GM18517 (cell line): ENCODE results near the gene PPP1R14B.
"Not testable (repeated sequence)": the region's sequence is repeated elsewhere in the genome, so short reads cannot be mapped to it uniquely, and the experiment has no call there.

ENCODE experiments used
- ATAC-seq: cut with Tn5 transposase; IDR thresholded peaks from one replicate; pipeline ENCODE4 v1.9.1; 2021; ENCODE audit warnings: mild to moderate bottlenecking, moderate library complexity; ENCODE audit not compliant: unreplicated experiment

Gene PPP1R14B

DNA sequence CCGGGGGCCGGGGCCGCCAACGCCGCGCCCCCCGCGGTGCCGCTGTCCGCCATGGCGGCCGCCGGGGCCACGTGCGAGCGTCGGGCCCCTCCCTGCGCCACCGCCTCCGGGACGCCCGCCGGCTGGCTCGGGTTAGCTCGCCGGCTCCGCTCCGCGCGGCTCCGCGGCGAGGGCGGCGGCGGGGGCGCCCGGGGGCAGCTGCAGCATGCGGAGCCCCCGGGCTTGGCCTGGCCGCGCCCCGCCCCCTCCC lies 197 bp downstream of the PPP1R14B start:
- not testable (repeated sequence) for ATAC-seq

DNA sequence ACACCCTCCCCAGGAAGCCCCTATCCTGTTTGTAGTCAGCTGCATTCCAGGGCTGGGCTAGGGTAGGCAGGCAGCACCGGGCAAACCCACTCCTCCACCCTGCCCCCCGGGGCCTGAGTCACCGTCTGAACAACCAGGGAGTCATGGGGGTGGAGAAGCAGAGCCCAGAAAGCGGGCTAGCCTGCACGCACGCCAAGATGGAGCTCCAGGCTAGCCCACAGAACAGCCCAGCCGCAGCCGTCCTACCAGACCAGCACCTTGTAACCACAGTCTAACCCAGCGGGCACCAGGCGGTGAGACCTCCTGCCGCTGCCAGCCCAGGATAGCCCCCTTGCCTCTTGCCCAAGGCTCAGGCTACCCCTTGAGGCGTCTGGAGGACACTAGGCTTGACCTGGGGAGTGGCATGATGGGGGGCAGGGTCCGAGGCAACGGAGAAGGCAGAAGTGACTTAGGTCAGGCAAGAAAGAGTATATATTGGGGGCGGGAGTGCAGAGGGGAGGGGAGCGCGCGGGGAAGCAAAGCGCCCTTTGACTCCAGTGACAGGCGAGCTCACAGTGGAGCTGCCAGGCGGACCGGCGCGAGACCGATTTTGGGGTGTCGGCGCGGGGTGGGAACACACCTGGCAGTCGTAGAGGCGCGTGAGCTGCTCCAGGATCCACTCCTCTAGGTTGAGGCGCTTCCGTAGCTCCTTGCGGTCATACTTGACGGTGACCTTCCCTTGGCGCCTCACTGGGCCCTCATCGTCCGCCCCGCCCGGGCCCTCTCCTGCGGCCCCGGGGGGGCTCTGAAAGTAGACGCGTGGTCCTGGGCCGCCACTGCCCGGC lies 734 bp downstream of the PPP1R14B start:
- no peak for ATAC-seq

DNA sequence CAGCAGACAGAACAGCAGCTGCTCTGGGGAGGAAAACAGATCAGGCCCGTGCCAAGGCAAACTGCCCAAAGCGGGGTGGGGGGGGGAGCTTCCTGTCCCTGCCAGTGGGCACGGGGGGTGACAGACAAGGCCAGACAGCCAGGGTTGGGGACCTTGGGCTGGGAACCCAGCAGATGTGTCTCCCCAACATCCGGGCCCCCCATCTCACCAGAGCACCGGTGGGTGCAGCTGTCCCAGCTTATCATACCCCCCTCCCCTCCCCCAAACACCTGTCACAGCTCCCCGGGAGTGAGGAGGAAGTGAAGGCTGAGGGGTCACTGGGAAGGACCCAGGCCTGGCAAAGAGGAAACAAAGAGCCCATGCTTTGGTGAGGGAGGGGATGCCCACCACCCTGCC lies 1.3 kb downstream of the PPP1R14B start:
- no peak for ATAC-seq

DNA sequence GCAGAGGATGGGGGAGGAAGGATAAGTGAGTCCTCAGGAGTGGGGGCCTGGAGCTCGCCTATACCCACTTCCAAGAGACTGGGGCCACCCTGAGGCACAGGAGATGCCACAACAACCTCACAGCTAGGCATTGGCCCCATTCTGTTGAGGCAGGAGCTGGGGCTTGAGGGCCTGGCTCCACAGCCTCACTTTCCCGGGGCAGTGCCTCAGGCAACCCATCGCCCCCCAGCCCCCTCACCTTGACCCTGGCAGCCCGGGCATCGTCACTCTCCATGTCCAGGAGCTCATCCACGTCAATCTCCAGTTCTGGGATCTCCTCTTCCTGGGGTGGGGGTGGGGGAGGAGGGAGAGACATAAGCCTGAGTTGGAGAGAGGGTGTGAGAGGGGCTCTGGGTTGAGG lies 1.8 kb downstream of the PPP1R14B start:
- ATAC-seq, result no peak

DNA sequence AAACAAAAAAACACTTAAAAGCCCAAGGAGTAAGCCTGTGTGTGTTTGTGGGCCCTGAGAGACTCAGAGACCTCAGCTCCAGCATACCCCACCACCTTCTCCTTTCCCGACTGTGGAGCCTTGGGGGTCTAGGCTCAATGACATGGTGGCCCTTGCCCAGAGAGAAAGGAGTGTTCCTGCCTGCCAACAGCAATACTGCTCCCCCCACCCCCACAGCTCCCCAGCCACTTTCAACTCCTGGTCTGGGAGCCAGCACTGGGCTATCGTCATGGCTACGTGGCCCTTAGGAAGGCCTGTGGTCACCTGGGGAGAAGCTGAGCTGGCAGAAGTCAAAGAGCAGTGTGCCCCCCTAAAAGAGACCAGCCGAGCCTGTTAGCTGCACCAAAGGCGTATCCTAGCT lies 2.6 kb downstream of the PPP1R14B start:
- no peak for ATAC-seq

DNA sequence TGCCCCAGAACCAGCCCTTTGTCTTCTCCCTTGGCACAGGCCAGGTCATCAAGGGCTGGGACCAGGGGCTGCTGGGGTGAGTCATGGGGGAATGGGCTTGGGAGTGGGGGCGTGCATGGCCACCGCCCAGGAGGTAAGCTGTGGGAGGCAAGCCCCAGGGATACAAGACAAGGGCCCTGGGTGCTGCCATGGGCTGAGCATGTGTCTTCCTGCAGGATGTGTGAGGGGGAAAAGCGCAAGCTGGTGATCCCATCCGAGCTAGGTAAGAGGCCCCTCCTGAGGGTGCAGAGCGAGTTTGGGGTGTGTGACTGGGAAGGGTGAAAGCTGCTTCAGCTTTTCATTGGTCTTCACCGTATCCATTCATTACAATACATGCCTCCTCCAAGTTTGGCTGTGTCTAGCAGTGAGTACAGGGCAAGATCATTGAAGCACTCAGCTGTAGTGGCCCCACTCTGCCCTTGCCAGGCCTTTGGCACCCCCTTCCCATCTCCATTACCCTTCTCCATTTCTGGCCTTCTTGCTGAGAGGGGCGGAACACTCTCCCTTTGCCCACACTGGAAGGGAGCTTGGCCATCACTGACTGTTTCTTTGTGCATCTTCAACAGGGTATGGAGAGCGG lies 3.4 kb downstream of the PPP1R14B start:
- no peak for ATAC-seq

DNA sequence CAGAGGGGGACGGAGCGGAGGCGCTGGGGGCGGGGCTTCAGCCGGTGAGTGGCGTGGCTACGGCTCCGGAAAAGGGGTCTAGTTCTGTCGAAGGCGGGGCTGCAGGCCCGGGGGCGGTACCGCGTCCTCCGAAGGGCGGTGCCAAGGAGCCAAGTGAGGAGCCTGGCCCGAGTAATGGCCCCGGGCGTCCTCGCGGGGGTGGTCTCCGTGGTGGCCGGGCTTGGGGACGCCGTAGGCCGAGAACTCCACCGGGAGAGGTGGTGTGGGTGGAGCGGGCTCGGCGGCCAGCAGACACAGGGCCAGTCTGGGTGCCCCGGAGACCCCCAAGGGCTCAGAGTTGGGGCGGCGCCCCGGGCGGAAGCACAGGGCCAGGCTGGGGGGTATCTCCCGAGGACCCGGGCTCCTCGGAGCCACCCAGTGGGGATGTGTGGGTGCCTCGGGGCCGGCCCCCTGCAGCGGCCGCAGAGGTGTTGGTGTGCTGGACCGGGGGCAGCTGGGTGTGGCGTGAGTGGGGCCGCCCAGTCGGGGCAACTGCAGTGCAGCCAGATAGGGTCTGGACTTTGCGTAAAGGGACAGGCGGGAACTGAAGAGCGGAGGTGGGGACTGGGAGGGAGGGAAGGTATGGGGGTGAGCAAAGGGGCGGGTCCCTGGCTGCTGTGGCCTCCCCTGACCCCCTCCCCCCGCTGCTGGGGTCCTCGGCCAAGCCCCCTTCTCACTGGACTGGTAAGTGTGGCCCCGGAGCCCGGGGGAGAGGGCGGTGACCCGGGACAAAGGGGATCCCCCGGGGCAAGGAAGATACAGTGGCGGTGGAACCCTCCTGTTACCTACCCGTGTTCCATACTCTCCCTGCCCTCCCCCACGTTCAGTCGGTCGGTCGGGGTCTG lies 5.0 kb downstream of the PPP1R14B start:
- peak; percentile 4 for ATAC-seq

DNA sequence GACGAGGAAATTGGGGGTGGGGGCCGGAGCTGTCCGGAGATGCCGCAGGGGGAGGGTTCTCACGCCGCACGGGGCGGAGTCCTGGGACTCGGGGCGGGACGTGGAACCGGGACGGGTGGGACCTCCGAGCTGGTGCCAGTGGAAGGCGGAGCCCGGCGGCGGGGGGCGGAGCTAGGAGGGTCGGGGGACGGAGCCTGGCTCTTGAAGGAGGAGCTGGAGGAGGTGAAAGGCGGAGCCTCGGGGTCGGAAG lies 5.6 kb downstream of the PPP1R14B start:
- ATAC-seq, result peak; percentile 53

DNA sequence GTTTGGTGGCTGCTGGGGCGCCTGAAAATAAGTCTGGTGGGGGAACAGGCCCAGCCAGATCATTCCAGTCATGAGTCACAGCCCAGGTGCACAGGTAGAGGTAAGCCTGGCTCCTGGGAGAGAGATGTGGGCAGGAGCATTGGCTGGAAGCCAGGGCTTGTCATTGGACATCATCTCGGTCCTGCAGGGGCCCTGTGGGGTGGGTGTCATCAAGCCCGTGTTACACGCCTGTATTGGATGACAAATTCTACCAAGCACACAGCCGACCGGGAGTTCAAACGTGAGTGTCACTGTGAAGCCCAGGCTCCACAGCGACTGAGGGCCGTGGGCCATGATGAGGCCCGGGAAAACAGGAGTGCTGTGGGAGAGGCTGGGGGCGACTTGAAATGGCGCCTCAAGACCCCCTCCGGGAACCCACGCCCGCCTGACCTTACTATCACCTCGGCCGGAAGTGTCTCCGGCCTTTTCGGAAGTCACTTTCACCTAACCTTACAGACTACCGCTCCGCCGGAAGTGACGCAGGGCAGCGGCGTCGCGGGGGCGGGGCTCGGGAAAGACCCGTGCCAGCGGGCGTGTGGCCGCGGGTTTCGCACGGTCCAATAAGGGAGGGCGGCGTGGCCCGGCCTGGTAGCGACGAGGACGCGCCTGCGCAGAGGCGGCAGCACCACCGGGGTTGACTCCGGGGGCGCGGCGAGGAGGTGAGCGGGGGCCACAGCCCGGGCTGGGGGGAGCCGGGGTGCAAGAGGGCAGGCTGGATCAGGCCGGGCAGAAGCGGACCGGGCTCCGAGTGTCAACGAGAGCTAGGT lies 6.1 kb downstream of the PPP1R14B start, which contains the start of gene FKBP2:
Gene FKBP2 (plus strand): TSS at position 661 of the 806 bp plus-strand sequence. CDS start 1,293 bp downstream, outside the sequence.
- peak; percentile 47 for ATAC-seq

DNA sequence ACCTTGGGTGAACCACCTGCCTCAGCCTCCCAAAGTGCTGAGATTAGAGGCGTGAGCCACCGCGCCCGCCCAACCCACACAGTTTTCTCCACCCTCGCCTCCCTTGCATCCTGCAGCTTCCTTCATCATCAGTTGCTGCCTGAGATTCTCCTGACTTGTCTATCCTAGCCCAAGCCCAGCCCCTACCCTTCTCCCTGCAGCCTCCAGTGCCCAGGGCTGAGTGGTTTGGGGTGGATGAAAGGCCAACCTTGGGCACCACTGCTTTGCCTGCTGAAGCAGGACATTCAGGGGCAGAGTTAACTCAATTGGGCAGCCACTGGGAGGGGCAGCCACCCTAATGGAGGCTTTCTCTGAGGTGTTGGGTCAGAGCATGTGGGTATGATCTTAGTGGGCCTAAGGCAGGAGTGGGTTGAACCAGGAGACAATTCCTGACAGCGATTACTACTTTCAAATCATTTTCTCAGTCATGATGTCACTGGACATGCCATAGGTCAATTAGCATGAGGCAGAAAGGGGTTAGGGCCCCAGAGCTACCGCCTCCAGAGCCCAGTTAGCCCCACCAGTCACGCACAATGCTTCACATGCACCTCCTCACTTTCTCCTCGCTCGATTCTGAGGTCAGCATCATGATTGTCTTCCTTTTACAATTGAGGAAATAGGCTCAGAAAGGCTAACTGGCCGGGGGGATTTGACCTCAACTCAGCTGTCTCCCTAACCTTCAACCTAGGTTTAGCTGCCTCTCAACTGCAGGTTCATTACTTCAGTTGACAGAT lies 6.9 kb downstream of the PPP1R14B start:
- peak; percentile 18 for ATAC-seq

DNA sequence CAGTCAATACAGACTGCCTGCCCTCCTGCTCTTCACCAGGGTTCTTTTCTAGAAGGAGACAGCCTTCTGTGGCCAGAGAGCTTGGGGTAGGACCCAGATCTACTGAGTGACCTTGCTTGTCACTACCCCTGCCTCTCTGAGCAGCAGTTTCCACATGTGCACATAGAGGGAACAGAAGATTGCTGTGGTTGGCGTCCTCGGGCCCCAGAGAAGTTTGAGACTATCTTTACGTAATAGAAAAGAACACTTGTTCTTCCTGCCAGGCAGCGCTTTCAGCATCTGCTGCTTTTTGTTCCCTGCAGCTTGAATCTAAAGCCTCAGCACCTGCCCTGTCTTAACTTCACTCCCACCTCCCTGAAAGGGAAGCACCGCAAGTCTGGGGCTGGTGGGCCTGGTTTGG lies 7.7 kb downstream of the PPP1R14B start:
- ATAC-seq, result no peak

DNA sequence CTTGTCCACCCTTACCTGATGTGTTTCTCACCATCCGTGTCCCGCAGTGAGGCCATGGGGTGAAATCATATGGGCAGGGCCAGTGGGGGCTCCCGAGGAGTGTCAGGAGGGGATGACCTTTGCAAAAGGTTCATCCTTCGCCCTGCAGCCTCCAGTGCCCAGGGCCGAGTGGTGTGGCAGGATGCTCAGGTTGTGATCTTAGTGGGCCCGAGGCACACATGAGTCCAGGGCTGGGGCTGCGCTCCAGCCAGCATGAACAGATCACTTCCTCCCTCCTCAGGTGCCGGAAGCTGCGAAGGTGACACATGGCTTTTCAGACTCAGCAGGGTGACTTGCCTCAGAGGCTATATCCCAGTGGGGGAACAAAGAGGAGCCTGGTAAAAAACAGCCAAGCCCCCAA lies 8.7 kb downstream of the PPP1R14B start:
- ATAC-seq, result no peak

DNA sequence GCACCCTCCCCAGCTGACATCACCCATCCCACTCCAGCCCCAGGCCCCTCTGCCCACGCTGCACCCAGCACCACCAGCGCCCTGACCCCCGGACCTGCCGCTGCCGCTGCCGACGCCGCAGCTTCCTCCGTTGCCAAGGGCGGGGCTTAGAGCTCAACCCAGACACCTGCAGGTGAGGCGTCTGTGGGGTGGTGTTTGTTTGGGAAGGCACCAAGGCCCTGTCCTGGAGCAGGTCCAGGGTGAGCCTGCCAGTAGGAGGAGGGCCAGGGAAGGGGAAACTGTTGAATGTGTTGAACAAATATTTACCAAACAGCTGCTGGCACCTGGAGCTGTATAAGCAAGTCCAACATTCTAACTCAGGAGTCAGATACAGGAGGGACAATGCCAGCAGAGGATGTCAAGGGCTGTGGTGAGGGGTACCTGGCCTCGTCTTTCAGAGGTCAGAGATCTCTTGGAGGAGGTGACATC lies 9.2 kb downstream of the PPP1R14B start:
- ATAC-seq, result no peak

DNA sequence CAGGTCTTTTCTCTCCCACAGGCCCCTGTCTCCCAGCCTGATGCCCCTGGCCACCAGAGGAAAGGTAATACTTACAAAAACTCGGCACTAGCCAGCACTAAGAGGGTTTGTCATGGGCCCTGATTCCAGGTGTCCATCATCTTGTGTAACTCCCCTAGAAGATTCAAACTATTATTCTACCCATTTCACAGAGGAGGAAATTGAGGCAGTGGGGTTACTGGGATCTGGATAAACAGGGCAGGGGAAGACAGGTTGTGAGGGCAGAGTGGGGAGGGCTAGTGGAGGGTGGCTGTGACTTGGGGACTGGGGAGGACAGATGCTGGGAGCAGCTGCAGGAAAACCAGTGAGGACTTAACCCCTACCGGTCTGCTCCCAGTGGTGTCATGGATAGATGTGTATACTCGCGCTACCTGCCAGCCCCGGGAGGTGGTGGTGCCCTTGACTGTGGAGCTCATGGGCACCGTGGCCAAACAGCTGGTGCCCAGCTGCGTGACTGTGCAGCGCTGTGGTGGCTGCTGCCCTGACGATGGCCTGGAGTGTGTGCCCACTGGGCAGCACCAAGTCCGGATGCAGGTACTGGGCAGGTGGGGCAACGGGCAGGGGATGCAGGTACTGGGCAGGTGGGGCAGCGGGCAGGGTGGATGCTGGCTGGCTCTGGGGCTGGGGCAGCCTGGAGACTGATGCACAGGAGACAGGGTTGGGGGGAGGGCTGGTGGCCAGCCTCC lies 11.1 kb downstream of the PPP1R14B start:
- no peak for ATAC-seq

DNA sequence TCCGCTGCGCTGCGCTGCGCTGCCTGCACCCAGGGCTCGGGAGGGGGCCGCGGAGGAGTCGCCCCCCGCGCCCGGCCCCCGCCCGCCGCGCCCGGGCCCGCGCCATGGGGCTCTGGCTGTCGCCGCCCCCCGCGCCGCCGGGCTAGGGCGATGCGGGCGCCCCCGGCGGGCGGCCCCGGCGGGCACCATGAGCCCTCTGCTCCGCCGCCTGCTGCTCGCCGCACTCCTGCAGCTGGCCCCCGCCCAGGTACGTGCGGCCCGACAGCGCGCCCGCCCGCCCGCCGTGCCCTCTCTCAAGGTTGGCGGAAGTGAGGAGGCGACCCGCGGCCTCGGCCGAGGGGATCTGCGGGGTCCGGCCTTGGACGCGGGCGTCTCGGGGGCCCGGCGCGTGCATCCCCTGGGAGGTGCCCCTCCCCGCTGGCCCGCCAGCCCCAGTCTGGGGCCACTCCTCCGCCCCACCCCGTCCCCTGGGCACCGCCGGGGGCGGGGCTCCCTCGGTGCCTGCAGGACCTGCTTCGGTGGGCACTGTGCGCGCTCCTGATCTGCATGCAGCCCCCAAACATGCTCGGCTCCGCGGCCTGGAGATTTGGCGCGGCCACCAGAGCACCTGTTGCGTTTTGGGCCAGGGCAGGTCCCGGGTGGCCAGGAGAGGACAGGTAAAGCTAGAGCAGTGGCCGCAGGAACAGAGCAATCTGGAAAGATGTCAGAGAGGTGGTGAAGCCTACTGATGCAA lies 11.9 kb downstream of the PPP1R14B start:
- no peak for ATAC-seq

DNA sequence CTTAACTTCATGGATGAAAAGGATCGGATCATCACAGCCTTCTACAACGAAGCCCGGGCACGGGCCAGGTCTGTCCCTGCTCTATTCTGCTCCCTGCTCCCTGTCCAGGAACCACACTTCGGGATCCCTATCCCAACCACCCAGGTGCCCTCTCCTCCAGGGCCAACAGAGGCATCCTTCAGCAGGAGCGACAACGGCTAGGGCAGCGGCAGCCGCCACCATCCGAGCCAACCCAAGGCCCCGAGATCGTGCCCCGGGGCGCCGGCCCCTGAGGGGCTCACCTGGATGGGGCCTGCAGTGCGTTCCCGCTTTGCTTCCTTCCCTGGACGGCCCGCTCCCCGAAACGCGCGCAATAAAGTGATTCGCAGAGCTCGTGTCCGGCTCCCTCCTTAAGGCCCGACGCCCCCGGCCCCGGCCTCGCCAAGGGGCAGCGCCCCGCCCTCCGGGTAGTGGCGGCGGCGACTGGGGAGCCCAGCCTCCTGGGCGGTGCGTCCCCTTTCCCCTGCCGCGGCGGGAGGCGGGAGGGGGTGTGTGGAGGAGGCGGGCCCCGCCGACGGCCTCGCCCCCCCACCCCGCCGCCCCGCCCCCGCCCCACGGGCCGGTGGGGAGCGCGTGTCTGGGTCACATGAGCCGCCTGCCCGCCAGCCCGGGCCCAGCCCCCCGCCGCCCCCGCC lies 12.7 kb downstream of the PPP1R14B start, which contains the start of gene VEGFB:
Gene VEGFB (plus strand): TSS at position 672 of the 674 bp plus-strand sequence. CDS start 250 bp downstream, outside the sequence.
- no peak for ATAC-seq

DNA sequence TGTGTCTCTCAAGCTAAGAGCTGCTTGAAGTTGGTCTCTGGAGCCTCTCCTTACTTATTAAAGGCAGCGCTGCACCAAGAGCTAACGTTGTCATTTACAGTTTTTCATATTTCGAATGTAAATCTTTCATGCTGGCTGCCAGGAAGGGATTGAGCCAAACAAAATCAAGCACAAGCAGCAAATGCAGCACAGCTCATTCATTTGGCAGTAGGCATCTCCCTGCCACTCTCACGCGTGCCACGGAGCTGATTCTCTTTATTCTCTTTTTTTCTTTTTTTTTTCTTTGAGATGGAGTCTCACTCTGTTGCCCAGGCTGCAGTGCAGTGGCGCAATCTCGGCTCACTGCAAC lies 13.8 kb downstream of the PPP1R14B start:
- no peak for ATAC-seq

DNA sequence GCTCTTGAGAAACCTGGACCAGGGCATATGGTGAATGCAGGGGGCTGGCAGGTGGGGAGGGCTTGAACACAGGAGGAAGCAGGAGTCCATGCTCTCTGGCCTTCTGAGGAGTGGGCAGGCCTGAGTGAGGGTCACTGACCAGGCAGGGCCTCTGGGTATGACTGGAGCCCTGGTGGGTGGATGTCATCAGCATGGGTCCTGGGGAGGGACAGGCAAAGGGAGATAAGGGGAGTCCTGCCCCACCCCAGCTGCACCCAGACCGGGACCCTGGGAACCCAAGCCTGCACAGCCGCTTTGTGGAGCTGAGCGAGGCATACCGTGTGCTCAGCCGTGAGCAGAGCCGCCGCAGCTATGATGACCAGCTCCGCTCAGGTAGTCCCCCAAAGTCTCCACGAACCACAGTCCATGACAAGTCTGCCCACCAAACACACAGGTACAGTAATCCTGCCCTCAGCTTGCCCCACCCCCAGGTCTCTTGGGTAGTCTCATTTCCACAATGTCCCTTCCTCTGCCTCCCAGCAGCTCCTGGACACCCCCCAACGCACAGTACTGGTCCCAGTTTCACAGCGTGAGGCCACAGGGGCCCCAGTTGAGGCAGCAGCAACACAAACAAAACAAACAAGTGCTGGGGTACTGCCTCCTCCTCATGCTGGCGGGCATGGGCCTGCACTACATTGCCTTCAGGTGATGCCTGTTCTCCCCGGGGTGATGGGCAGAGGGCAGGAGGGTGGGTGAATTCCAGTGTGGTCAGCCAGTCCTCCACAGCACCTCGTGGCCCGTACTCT lies 14.4 kb downstream of the PPP1R14B start:
- ATAC-seq, result no peak
